Stimulated activated CD8-positive, alpha-beta memory T cell treated with anti-CD3 and anti-CD28 coated beads, Interleukin-15, amount 100 ng/mL, for 48 hours (primary cell): ENCODE measurements around the gene SLC8A1.

Experiments used
- DNase-seq, 2 donors: peaks; one replicate each; pipeline ENCODE4 v3.0.0-alpha.2; 2020; ENCODE audit warnings: low read depth in 2 of 2

Gene SLC8A1

GRCh38 chr2:40274270-40274669 is 177.6 kb downstream of the SLC8A1 start:
- no peak for DNase-seq

DNA sequence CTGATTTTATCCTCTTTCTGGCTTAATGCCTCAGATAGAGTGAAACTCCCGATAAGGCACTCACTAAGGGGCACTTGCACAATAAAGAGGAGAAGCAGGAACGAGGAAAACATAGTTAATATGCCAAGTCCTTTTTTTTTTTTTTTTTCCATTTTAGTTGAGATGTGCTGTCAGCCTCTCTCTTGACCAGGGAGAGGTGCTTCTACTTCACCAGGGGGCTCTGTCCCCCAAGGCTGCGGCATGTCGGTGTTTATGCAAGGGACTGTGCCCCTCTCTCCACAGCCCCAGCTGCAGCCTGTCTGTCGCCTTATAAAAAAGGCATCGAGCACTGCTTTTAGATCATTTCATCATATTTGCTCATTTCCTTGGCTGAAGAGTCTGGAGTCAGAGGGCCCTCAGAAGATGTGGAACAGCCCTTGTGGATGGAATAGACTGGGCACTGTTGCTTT is 178.1 kb downstream of the SLC8A1 start:
- no peak for DNase-seq

DNA sequence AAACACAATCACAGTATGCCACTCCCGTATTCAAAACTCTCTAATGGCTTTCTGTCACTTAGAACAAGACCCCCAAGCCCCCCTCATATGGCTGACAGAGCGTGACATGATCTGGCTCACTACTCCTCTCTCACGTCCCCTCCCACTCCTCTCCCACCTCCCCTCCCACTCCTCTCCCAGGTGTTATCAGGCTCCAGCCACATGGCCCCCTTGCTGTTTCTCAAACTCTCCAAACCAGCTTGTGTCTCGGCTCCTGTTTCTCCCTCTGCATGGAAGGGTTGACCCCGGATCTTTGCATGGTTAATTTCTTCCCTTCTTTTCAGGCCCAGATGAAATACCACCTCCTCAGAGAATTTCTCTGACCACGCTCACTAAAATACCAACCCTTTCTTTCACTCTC is 180.8 kb downstream of the SLC8A1 start:
- DNase-seq = no peak

DNA sequence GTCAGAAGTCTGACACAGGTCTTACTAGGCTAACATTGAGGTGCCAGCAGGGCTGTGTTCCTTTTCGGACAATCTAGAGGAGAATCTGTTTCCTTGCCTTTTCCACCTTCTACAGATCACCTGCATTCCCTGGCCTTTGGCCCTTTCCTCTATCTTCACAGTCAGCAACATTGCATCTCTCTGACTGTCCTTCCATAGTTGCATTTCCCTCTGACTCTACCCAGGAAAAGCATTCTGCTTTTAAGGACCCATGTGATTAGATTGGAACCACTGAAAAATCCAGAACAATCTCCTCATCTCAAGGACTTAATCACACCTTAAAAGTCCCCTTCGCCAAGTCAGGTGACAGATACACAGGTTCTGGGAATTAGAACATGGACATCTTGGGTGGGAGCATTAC is 181.5 kb downstream of the SLC8A1 start:
- no peak for DNase-seq

DNA sequence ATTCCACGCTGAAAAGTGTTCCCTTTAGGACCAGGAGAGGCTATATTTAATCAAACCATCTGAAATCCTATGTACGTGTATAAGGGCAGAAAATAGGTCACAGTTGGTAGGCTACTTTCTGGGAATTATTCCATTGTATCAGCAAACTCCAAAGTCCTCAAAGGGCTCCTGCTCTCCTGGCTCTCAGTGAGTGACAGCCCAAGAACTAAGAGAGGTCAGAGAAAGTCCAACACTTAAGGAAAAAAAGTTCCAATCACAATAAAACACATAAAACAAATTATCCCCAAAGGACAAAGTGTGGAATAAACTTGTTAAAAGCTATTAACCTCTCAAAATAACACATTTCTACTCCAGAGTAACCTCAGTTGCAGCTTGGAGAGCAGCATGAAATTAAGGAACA is 183.3 kb downstream of the SLC8A1 start:
- no peak for DNase-seq

DNA sequence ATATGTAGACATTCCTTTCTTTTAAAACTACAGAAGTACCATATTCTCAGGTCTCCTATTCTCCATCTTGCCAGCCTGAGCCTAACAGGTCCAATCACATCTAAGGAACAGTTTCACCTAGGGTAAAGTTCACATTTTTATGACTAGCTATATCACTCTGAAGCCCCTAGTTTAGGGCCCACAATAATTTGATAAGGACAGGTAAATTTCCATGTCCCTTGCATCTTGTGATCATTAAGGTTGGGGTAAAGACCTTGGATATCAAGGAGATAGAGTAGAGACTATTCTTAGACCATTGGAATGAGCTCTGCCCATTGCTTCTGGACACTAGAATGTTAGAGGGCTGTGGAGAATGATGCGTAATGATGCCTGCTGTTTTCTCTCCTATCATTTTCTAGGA is 185.7 kb downstream of the SLC8A1 start:
- no peak for DNase-seq

DNA sequence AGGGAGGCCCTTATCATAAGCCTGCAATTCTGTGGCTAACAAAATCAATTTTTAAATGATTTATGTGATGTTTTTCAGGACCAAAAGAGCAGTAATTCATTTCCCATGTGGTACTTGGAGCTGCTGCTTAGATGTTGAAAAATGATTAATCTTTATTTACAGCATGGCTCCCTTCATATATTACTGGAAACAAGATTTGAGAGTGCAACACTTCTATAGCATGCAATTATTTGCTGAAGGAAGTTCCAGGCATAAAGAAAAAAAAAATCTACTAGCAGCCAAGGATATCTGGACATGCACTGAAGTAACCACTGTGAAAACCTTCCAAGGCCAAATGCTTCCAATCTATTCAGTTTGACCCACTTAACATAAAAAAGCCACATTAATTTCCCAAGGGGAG is 186.3 kb downstream of the SLC8A1 start:
- no peak for DNase-seq

- DNase-seq = no peak
Measured at GRCh38 chr2:40261042-40261441, 190.8 kb downstream of the SLC8A1 start.

DNA sequence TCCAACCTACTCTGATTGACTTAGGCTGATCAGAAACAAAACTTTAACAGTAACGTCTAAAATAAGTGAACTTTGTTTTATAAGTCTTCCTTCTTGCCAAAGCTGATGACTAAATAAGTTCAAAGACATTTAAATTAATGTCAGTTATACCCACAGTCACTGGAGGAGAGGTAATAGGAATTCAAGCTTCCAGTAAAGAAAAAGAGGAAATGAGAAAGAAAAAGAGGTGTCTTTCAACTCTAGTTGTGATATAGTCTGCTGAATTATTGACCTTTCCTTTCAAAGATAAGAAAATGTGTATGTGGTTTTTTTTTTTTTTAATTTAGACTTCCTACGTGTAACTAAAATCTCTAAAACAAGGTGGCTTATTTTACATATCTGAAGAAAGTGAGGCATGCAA is 191.5 kb downstream of the SLC8A1 start:
- no peak for DNase-seq

DNA sequence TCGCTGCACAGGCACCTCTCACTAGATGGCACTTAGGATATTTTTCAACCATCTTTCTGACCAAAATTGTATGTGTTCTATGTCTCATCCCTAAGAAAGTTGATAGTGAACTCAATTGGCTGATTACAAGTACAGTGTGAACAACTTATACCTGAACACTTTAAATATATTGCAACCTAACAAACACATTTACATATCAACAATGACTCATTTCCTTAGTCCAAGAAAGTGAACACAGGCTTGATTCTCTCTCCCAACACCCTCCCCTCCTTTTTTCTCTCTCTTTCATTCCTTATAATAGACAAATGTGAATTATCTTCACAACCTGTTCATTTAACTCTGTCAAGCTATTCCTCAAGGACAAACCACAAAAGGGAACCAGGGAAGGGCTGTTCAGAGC is 192.0 kb downstream of the SLC8A1 start:
- DNase-seq = no peak

GRCh38 chr2:40258135-40258457 is 193.8 kb downstream of the SLC8A1 start:
- DNase-seq = no peak

DNA sequence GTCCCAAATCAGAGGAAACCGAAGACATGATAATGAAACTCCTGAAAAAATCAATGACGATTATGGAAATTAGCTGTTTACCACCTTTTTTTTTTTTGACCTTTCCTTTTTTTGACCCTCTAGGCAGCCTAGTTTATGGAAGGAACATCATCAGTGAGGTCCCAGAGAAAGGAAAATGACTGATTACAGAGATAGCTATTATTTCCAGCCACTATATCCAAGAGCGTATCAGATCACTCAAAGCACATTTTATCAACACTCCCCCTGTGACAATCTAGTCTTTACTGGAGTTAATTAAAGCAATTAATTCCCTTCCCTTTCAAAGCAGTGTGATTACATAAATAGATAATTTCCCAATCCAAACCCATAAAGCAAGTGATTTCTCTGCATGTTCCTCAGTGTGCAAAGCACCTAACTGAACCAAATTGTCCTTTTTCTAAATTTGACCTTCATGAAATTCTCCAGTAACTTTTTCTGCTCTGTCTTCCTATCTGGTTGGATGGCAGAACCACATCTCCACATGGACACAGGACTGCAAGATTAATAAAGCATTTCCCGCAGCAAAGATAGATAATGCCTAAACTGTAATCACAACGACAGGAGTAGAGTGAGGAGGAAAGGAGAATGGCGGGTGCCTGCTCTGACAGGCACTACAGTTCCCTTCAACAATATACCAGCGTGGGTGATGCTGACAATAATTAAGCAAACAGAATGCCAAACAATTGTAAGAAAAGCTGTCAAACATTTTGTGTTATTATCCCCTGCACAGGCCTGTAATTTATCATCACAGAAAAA is 194.4 kb downstream of the SLC8A1 start:
- no peak for DNase-seq

DNA sequence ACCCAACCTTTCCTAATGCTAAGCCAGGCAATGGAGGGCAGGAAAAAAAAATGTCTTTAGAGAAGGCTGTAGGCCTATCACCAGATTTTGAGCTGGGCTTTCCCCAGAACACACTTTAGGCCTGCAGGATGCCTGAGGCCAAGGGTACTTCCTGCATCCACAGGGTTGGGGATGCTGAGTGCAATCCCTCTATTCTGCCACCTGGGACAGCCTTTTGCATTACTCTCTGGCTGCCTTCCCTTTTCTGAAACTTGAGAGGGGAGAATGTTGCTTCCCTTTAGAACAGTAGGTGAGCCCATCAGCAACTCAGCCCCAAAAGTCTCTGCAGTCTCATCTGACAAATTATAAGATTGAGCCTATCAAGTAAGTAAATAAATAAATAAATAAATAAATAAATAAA is 195.2 kb downstream of the SLC8A1 start:
- no peak for DNase-seq

DNA sequence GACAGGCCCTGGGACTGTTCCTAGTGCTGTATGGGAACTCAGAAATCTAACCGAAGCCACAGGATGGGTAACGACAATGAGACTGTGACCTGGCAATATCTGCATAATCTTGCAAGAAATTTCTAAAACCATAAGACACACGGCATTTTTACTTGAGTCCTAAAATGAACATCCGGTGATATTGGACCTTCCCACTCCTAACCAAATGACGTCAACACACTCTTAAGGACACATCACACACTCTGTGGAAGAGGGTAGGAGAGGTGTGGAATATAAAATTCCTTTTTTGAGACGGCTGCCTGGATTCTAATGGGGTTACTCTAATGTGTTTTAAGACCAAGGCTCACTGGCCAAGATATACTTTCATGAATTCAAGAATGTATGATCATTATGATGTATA is 195.9 kb downstream of the SLC8A1 start:
- DNase-seq = no peak

DNA sequence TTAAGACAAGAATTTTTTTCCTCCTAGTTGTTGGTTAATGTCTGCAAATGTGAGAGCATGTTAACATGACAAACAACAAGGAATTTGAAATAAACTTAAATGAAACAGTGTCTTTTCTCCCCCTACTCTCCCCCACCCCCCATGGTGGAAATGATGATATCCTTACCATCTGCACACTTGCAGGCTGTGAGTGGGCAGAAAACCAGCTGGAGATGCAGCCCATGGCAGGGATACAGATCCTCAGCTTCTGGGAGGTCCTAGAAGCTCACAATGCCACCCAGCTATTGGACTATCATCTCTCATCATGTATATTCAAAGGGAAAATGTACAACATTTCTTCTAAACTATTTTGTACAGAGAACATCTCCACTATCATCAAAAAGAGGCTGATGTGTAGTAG is 196.8 kb downstream of the SLC8A1 start:
- DNase-seq = no peak

- DNase-seq = no peak
Measured at GRCh38 chr2:40254611-40255010, 197.3 kb downstream of the SLC8A1 start.

DNA sequence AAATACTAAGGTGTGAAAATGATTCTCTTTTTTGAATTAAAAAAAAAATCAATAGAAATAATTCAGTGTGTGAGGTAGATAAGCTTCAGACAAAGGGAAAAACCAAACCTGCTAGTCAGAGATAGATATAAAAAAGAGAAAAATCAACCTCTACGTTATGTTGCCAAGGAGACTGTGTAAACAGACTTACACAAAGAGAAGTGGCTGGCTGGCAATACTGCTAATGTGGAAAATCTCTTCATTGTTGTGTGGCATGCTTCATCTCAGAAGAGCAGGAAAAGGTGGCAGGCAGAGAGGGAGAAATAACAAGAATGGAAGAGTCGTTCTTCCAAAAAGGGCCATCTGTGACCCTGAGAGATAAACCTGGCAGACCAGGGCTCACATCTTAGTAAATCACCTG is 200.8 kb downstream of the SLC8A1 start:
- no peak for DNase-seq

DNA sequence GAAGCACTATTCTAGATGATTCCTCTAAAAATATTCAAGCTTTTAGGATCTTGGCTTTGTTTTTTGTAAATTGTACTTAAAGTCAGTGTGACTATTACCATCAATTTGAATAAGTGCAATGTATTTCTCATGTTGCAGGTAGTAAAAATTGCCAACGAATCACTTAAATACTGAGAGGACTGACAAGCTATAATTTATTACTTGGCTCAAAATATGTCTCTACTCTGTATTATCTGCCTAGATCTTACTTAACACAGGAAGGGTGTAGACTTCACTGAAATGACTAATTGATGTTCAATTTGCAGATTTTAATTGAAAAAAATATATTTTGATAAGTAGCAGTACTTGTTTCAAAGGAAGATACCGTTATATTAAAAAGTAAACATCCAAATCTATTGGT is 202.3 kb downstream of the SLC8A1 start:
- DNase-seq = no peak

DNA sequence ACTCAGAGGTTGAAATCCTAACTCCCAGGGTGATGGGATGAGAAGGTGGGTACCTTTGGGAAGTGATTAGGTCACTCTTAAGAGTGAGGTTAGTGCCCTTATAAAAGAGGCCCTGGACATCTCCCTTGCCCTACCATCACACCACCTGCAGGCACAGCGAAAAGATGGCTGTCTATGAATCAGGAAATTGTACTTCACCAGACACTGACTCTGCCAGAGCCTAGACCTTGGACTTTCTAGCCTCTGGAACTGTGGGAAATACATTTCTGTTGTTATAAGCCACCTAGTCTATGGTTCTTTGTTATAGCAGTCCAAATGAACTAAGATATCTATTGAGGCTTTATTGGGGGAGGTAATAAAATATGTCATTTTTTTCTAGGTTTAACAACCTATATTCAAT is 203.6 kb downstream of the SLC8A1 start:
- DNase-seq = no peak

DNA sequence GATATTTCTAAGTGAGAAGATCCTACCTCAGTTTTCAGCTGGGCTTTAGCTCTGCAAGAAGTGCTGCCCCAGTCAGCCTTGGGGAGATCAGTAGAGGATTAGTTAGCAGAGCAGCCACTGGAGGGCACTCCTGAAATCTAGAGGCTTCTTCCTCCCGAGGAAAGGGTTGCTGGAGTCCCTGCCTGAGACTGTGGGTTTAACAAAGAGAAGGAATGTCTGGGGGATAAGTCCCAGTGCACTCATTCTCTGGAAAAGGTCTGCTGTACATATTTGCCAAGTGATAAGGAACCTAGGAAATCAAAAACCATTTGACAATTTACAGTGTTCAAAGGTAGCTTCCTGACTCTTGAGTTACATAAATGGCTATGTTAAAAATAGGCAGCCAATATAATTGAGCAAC is 207.2 kb downstream of the SLC8A1 start:
- DNase-seq = no peak

DNA sequence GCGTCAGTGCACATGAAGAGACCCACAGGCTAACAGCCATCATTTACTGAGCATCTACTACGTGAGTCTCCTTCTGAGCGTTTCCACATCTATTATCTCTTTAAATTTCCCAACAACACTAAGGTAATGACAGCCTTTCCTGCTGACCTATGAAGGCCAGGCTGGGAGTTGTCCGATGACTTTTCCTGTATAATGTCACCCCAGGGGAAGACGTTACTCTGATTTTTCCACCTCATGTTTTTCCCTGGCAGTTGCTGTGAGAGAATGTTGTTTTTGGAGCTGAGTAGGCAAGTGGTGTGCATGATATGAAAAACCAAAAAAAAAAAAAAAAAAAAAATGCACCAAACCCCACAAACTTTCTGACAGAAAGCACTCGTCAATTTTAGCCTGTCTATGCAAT is 207.6 kb downstream of the SLC8A1 start:
- DNase-seq = no peak

DNA sequence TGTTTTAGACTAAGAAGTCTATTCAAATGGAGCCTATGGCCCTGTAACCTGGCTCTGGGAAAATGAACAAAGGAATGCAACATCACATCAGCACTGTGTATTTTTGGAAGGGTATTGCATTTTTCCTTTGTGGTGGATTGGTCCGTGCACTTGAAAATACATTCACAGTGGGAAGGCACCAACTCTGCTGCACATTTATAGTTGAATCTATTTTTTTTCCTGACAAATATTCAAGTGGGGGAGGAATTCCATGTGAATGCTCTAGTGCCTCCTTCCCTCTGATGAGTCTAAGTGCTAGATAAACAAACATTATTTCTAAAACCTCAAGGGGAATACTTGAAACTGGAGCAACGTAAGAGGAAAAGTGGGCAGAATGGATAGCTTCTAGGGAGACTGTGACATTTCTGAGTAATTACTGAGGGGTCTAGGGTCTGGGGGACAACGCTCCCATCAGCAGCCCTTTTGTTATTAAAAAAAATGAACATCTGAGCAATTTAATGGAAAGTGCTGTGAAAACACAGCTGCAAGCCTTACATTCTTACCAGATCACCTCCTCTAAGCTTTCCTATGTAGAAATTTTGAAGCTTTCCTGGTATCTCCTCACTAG is 208.2 kb downstream of the SLC8A1 start:
- no peak for DNase-seq

- no peak for DNase-seq
Measured at GRCh38 chr2:40242315-40242714, 209.6 kb downstream of the SLC8A1 start.

DNA sequence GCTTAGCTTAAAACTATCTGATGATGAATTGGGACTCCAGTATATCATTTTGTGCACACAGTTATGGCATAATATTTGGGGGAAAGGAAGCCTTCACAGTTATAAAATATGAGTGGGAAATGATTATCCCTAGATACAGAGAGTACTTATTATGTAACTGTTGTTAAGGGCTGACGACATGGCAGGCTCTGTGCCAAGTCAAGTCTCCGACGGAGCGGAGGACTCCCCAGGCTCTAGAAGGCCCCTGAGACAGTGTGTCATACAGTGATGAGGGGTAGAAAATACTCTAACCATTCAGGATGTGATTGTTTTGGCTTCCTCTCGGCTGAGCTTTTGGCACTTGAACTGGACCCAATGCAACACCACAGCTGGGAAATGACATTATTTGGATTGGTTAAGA is 211.8 kb downstream of the SLC8A1 start:
- no peak for DNase-seq
